IgD-negative memory B cell (primary cell): ENCODE data around the gene VWA3B. TPM values are rescaled to one million over a fixed set of nuclear protein-coding genes. Genes with fewer than 3 reads are reported as not detected.
A peak's percentile ranks its signal among the peaks of the same experiment; 100 is the strongest.
"Not testable (repeated sequence)": the region's sequence is repeated elsewhere in the genome, so short reads cannot be mapped to it uniquely, and the experiment has no call there.

Experiments
- H3K27ac Mint-ChIP-seq, 3 donors: one replicate each; pipeline ENCODE4 v1.8.0; 2020 to 2022; ENCODE audit warnings: mild to moderate bottlenecking in 3 of 3, mixed read lengths in 3 of 3, moderate library complexity in 1 of 3
- H3K27me3 Mint-ChIP-seq: one replicate; pipeline ENCODE4 v1.8.0; 2021; ENCODE audit warnings: mixed read lengths
- H3K36me3 Mint-ChIP-seq: one replicate; pipeline ENCODE4 v1.8.0; 2020; ENCODE audit warnings: mild to moderate bottlenecking, mixed read lengths
- H3K4me1 Mint-ChIP-seq, 3 donors: one replicate each; pipeline ENCODE4 v1.8.0; 2020 to 2022; ENCODE audit warnings: mixed read lengths in 3 of 3, mild to moderate bottlenecking in 1 of 3
- H3K4me3 Mint-ChIP-seq, 4 donors: one replicate each; pipeline ENCODE4 v1.8.0; 2020 to 2022; ENCODE audit warnings: mild to moderate bottlenecking in 4 of 4, mixed read lengths in 4 of 4, moderate library complexity in 3 of 4
- H3K9me3 Mint-ChIP-seq, 3 donors: one replicate each; pipeline ENCODE4 v1.8.0; 2020 to 2021; ENCODE audit warnings: mixed read lengths in 3 of 3, mild to moderate bottlenecking in 1 of 3
- polyA plus RNA-seq: library from polyadenylated mRNA; unstranded; fragments of 300-500 nt; fragmentation: Illumina TruSeq; gene quantifications from one replicate; pipeline ENCODE4 v1.2.3, GENCODE V29; 2021

The VWA3B gene
- polyA plus RNA-seq, 1 donor from 2014 or later, result not detected

- Mint-ChIP-seq H3K36me3 (peaks cover 2% of the 10 kb centered on the region), H3K4me3 (no peak overlapping the region), H3K9me3 (peaks cover 0 to under 1% (median 0%) of the 10 kb centered on the region in 3 donors), H3K27me3 (peaks cover 3% of the 10 kb centered on the region), H3K27ac (no peak overlapping the region), H3K4me1 (peaks cover 5 to 10% (median 6%) of the 10 kb centered on the region in 3 donors)
Observed at GRCh38 chr2:98253461-98254070, 166.6 kb downstream of the VWA3B start.

GRCh38 chr2:98254504-98255059 lies 167.6 kb downstream of the VWA3B start:
- peaks cover 2% of the 10 kb centered on the region for H3K27me3 Mint-ChIP-seq
- no peaks in the 10 kb centered on the region for H3K9me3 Mint-ChIP-seq
- H3K4me3 Mint-ChIP-seq, result no peak overlapping the region
- no peaks in the 10 kb centered on the region for H3K36me3 Mint-ChIP-seq
- peaks cover 5 to 10% (median 6%) of the 10 kb centered on the region in 3 donors for H3K4me1 Mint-ChIP-seq
- peak overlapping the region in 1 of 3 donors; percentile 52 for H3K27ac Mint-ChIP-seq

- H3K4me1 Mint-ChIP-seq, result no peaks in the 10 kb centered on the region
- H3K27ac Mint-ChIP-seq, result no peak overlapping the region
- H3K36me3 Mint-ChIP-seq, result peaks cover 2% of the 10 kb centered on the region
- H3K9me3 Mint-ChIP-seq, result peaks cover 7 to 26% (median 18%) of the 10 kb centered on the region in 3 donors
- peaks cover 7% of the 10 kb centered on the region for H3K27me3 Mint-ChIP-seq
- no peak overlapping the region for H3K4me3 Mint-ChIP-seq
Observed at GRCh38 chr2:98258906-98259305, 171.9 kb downstream of the VWA3B start.

- Mint-ChIP-seq H3K27me3 (peaks cover 9% of the 10 kb centered on the region), H3K9me3 (peaks cover 9 to 34% (median 25%) of the 10 kb centered on the region in 3 donors), H3K36me3 (peaks cover 2% of the 10 kb centered on the region)
Observed at GRCh38 chr2:98263362-98263761, 176.4 kb downstream of the VWA3B start.

GRCh38 chr2:98268225-98268624 lies 181.3 kb downstream of the VWA3B start:
- peaks cover 4 to 19% (median 15%) of the 10 kb centered on the region in 3 donors for H3K9me3 Mint-ChIP-seq
- H3K36me3 Mint-ChIP-seq, H3K4me3 Mint-ChIP-seq, H3K27ac Mint-ChIP-seq, H3K4me1 Mint-ChIP-seq, H3K27me3 Mint-ChIP-seq: not testable (repeated sequence)

More at GRCh38 chr2:98263362-98263761, 176.4 kb downstream of the VWA3B start:
- Mint-ChIP-seq H3K4me3 (no peak overlapping the region), H3K27ac (no peak overlapping the region), H3K4me1 (no peaks in the 10 kb centered on the region)

GRCh38 chr2:98269274-98269673 lies 182.3 kb downstream of the VWA3B start:
- Mint-ChIP-seq H3K36me3 (peaks cover under 1% of the 10 kb centered on the region), H3K27ac (no peak overlapping the region), H3K4me1 (no peaks in the 10 kb centered on the region), H3K27me3 (peaks cover 3% of the 10 kb centered on the region), H3K4me3 (no peak overlapping the region), H3K9me3 (peaks cover 2 to 8% (median 5%) of the 10 kb centered on the region in 3 donors)

GRCh38 chr2:98269830-98270229 lies 182.9 kb downstream of the VWA3B start:
- H3K4me1 Mint-ChIP-seq, result no peaks in the 10 kb centered on the region
- H3K27me3 Mint-ChIP-seq, result peaks cover 3% of the 10 kb centered on the region
- no peak overlapping the region for H3K27ac Mint-ChIP-seq
- peaks cover 0 to 6% (median 0%) of the 10 kb centered on the region in 3 donors for H3K9me3 Mint-ChIP-seq
- peaks cover 2% of the 10 kb centered on the region for H3K36me3 Mint-ChIP-seq
- H3K4me3 Mint-ChIP-seq, result no peak overlapping the region

- Mint-ChIP-seq H3K9me3 (peaks cover 0 to 2% (median 0%) of the 10 kb centered on the region in 3 donors), H3K4me3 (no peak overlapping the region), H3K36me3 (peaks cover 2% of the 10 kb centered on the region), H3K27me3 (peaks cover 22% of the 10 kb centered on the region), H3K4me1 (no peaks in the 10 kb centered on the region), H3K27ac (no peak overlapping the region)
Observed at GRCh38 chr2:98277162-98277859, 190.3 kb downstream of the VWA3B start.

GRCh38 chr2:98278074-98278473 lies 191.1 kb downstream of the VWA3B start:
- Mint-ChIP-seq H3K4me3 (no peak overlapping the region), H3K4me1 (no peaks in the 10 kb centered on the region), H3K9me3 (peaks cover 0 to 2% (median 0%) of the 10 kb centered on the region in 3 donors), H3K27me3 (peaks cover 22% of the 10 kb centered on the region), H3K36me3 (peaks cover 2% of the 10 kb centered on the region), H3K27ac (no peak overlapping the region)

GRCh38 chr2:98280376-98281102 lies 193.6 kb downstream of the VWA3B start:
- Mint-ChIP-seq H3K27ac (no peak overlapping the region), H3K9me3 (peaks cover 0 to 2% (median 0%) of the 10 kb centered on the region in 3 donors), H3K4me3 (no peak overlapping the region), H3K27me3 (peaks cover 21% of the 10 kb centered on the region), H3K4me1 (no peaks in the 10 kb centered on the region), H3K36me3 (no peaks in the 10 kb centered on the region)

GRCh38 chr2:98281607-98282006 lies 194.6 kb downstream of the VWA3B start:
- Mint-ChIP-seq H3K27ac (no peak overlapping the region), H3K9me3 (peaks cover under 1 to 3% (median 2%) of the 10 kb centered on the region in 3 donors), H3K36me3 (no peaks in the 10 kb centered on the region), H3K4me1 (no peaks in the 10 kb centered on the region), H3K27me3 (peaks cover 23% of the 10 kb centered on the region), H3K4me3 (no peak overlapping the region)

GRCh38 chr2:98282109-98282508 lies 195.1 kb downstream of the VWA3B start:
- peaks cover 27% of the 10 kb centered on the region for H3K27me3 Mint-ChIP-seq
- peaks cover 4 to 5% (median 4%) of the 10 kb centered on the region in 3 donors for H3K9me3 Mint-ChIP-seq
- no peak overlapping the region for H3K4me3 Mint-ChIP-seq
- no peak overlapping the region for H3K27ac Mint-ChIP-seq
- no peaks in the 10 kb centered on the region for H3K36me3 Mint-ChIP-seq
- no peaks in the 10 kb centered on the region for H3K4me1 Mint-ChIP-seq

GRCh38 chr2:98293030-98293429 lies 206.1 kb downstream of the VWA3B start:
- H3K36me3 Mint-ChIP-seq, result no peaks in the 10 kb centered on the region
- no peaks in the 10 kb centered on the region for H3K4me1 Mint-ChIP-seq
- H3K4me3 Mint-ChIP-seq, result no peak overlapping the region
- H3K9me3 Mint-ChIP-seq, result peaks cover 2 to 28% (median 18%) of the 10 kb centered on the region in 3 donors
- peaks cover 3% of the 10 kb centered on the region for H3K27me3 Mint-ChIP-seq
- no peak overlapping the region for H3K27ac Mint-ChIP-seq

GRCh38 chr2:98293931-98294687 lies 207.1 kb downstream of the VWA3B start:
- peaks cover 2 to 22% (median 18%) of the 10 kb centered on the region in 3 donors for H3K9me3 Mint-ChIP-seq
- no peak overlapping the region for H3K4me3 Mint-ChIP-seq
- H3K27ac Mint-ChIP-seq, result no peak overlapping the region
- H3K36me3 Mint-ChIP-seq, result no peaks in the 10 kb centered on the region
- H3K4me1 Mint-ChIP-seq, result no peaks in the 10 kb centered on the region
- peaks cover 3% of the 10 kb centered on the region for H3K27me3 Mint-ChIP-seq
